Sigmoid colon (tissue), 7 donors: ENCODE measurements around the gene UBL7. TPM values are rescaled to one million over a fixed set of nuclear protein-coding genes. Genes with fewer than 3 reads are reported as not detected.

Experiments
- DNase-seq: peaks from one replicate; pipeline ENCODE4 v3.0.0-alpha.2; 2019
- H3K27ac ChIP-seq, 4 donors: fragments of 200-600 bp; sonication (generic); one replicate each; pipeline ENCODE4 v1.5.1; 2016 to 2019; ENCODE audit warnings: mild to moderate bottlenecking in 1 of 4
- H3K27me3 ChIP-seq, 3 donors: fragments of 200-600 bp; sonication (generic); one replicate each; pipeline ENCODE4 v1.5.1; 2019; ENCODE audit warnings: mild to moderate bottlenecking in 1 of 3
- H3K36me3 ChIP-seq, 4 donors: fragments of 200-600 bp; sonication (generic); one replicate each; pipeline ENCODE4 v1.5.1; 2016 to 2019
- H3K4me1 ChIP-seq, 4 donors: fragments of 200-600 bp; sonication (generic); one replicate each; pipeline ENCODE4 v1.5.1; 2017 to 2019
- H3K4me3 ChIP-seq, 4 donors: fragments of 200-600 bp; sonication (generic); one replicate each; pipeline ENCODE4 v1.5.1; 2017 to 2019; ENCODE audit warnings: mild to moderate bottlenecking in 2 of 4, moderate library complexity in 1 of 4
- H3K9me3 ChIP-seq, 4 donors: fragments of 200-600 bp in 3 of 4; sonication (generic) in 3 of 4; one replicate each; pipeline versions ENCODE4 v1.5.1 to v1.6.1; 2013 to 2019
- CTCF ChIP-seq, 4 experiments: fragments of 450-650 bp in 3 of 4; fragments of 200-600 bp in 1 of 4; IDR thresholded peaks; one replicate each; pipeline ENCODE4 v1.5.1; 2016 to 2019; ENCODE audit warnings: antibody characterized with exemption in 4 of 4, mild to moderate bottlenecking in 3 of 4, moderate library complexity in 2 of 4
- EP300 ChIP-seq, 4 donors: sonication (generic); formaldehyde crosslinking; IDR thresholded peaks; one replicate each; pipeline ENCODE4 v1.6.1; 2017; ENCODE audit warnings: antibody characterized with exemption in 4 of 4
- POLR2A ChIP-seq, 2 donors: fragments of 450-650 bp; IDR thresholded peaks; one replicate each; pipeline ENCODE4 v1.6.1; 2016; ENCODE audit warnings: antibody characterized with exemption in 2 of 2, mild to moderate bottlenecking in 2 of 2, moderate library complexity in 2 of 2
- POLR2AphosphoS5 ChIP-seq, 4 donors: sonication (generic); formaldehyde crosslinking; IDR thresholded peaks; one replicate each; pipeline ENCODE4 v1.6.1; 2017; ENCODE audit warnings: antibody characterized with exemption in 4 of 4
- WGBS, 2 donors: extraction: QIAGEN DNeasy Blood & Tissue Kit; methylation state at CpG; one replicate each; pipeline ENCODE4 v1.1.7; 2013; 5-methylcytosine and 5-hydroxymethylcytosine counted together
- intact Hi-C: fragments of 100-400 bp; cut with DNase I; formaldehyde crosslinking; loops from one replicate; pipeline ENCODE4 v1.15.1; 2023
- polyA plus RNA-seq, 3 donors: library from polyadenylated mRNA; stranded (reverse); fragments of 200-250 nt; gene quantifications; one replicate each; pipeline ENCODE4 v1.2.3, GENCODE V29; 2013
- total RNA-seq, 4 donors: library from RNA; depleted of rRNA; stranded (reverse); fragments of >200 nt; gene quantifications; one replicate each; pipeline ENCODE4 v1.1.0, GENCODE V29; 2016
- donor health status: healthy with polysubstance abuse.
- donor health status: Bipolar disorder and iron deficiency.
- donor health status: healthy.

The UBL7 gene
- total and polyA plus RNA-seq, 7 donors, result 32.4 to 85.5 (median 48.5) TPM

- H3K36me3 ChIP-seq, result no peaks in the 10 kb centered on the region
- no peak for DNase-seq
- intact Hi-C loops, result no loop called here
- H3K27ac ChIP-seq, result no peak overlapping the region
- TF ChIP-seq EP300 (IDR thresholded peaks at IDR 0.05) (no peak), POLR2A (IDR thresholded peaks at IDR 0.05) (no peak), POLR2AphosphoS5 (IDR thresholded peaks at IDR 0.05) (no peak), CTCF (IDR thresholded peaks at IDR 0.05) (no peak)
- 94 to 97% methylated on average over 3 of the region's 3 CpGs for WGBS, 2 donors
- no peaks in the 10 kb centered on the region for H3K9me3 ChIP-seq
- H3K4me3 ChIP-seq, result no peak overlapping the region
- H3K4me1 ChIP-seq, result no peaks in the 10 kb centered on the region
- H3K27me3 ChIP-seq, result no peaks in the 10 kb centered on the region
These were observed 35.7 kb upstream of the UBL7 start for GRCh38 chr15:74496648-74497047.

- WGBS, 2 donors, result 93 to 97% methylated on average over 1 of the region's 1 CpG
- intact Hi-C loops, result loop anchor here (1.0 to 5.0 kb wide), 2 partner anchors 29 to 118 kb away; partner anchors contain the start of gene UBL7
- no peak overlapping the region for H3K4me3 ChIP-seq
- TF ChIP-seq EP300 (IDR thresholded peaks at IDR 0.05) (no peak), POLR2A (IDR thresholded peaks at IDR 0.05) (no peak), CTCF (IDR thresholded peaks at IDR 0.05) (no peak), POLR2AphosphoS5 (IDR thresholded peaks at IDR 0.05) (no peak)
- no peak overlapping the region for H3K27ac ChIP-seq
- no peaks in the 10 kb centered on the region for H3K4me1 ChIP-seq
- H3K9me3 ChIP-seq, result no peaks in the 10 kb centered on the region
- no peaks in the 10 kb centered on the region for H3K36me3 ChIP-seq
- DNase-seq, result no peak
- no peaks in the 10 kb centered on the region for H3K27me3 ChIP-seq
These were observed 29.4 kb upstream of the UBL7 start for GRCh38 chr15:74490339-74490689.

- Histone ChIP-seq H3K4me3 (no peak overlapping the region), H3K36me3 (no peaks in the 10 kb centered on the region), H3K9me3 (no peaks in the 10 kb centered on the region), H3K27me3 (no peaks in the 10 kb centered on the region), H3K4me1 (no peaks in the 10 kb centered on the region), H3K27ac (no peak overlapping the region)
- intact Hi-C loops, result loop anchor here (1.0 to 5.0 kb wide), 2 partner anchors 28 to 117 kb away; partner anchors contain the start of gene UBL7
- DNase-seq, result no peak
- TF ChIP-seq POLR2A (IDR thresholded peaks at IDR 0.05) (no peak), CTCF (IDR thresholded peaks at IDR 0.05) (peak in 2 of 4 experiments; percentile 14 to 62), EP300 (IDR thresholded peaks at IDR 0.05) (no peak), POLR2AphosphoS5 (IDR thresholded peaks at IDR 0.05) (no peak)
- WGBS, 2 donors, result 34 to 54% methylated on average over 9 of the region's 9 CpGs
These were observed 28.8 kb upstream of the UBL7 start for GRCh38 chr15:74489518-74490338.

GRCh38 chr15:74488776-74489175, 27.8 kb upstream of the UBL7 start:
- TF ChIP-seq EP300 (IDR thresholded peaks at IDR 0.05), result no peak
- TF ChIP-seq POLR2AphosphoS5 (IDR thresholded peaks at IDR 0.05), result no peak
- no peak for TF ChIP-seq CTCF (IDR thresholded peaks at IDR 0.05)
- TF ChIP-seq POLR2A (IDR thresholded peaks at IDR 0.05), result no peak
- no peak for DNase-seq
- WGBS, 2 donors, result 83 to 95% methylated on average over 1 of the region's 1 CpG
- intact Hi-C loops, result no loop called here
- no peaks in the 10 kb centered on the region for H3K27me3 ChIP-seq
- no peaks in the 10 kb centered on the region for H3K9me3 ChIP-seq
- no peaks in the 10 kb centered on the region for H3K36me3 ChIP-seq
- H3K27ac ChIP-seq, result no peak overlapping the region
- no peaks in the 10 kb centered on the region for H3K4me1 ChIP-seq
- H3K4me3 ChIP-seq, result no peak overlapping the region
